ENCODE measurements around the gene PI3. TPM values are rescaled to one million over a fixed set of nuclear protein-coding genes. Genes with fewer than 3 reads are reported as not detected.

Gene PI3
- total and polyA plus RNA-seq, 9 donors, result 0.30 to 0.92 TPM; not detected in 7

DNA sequence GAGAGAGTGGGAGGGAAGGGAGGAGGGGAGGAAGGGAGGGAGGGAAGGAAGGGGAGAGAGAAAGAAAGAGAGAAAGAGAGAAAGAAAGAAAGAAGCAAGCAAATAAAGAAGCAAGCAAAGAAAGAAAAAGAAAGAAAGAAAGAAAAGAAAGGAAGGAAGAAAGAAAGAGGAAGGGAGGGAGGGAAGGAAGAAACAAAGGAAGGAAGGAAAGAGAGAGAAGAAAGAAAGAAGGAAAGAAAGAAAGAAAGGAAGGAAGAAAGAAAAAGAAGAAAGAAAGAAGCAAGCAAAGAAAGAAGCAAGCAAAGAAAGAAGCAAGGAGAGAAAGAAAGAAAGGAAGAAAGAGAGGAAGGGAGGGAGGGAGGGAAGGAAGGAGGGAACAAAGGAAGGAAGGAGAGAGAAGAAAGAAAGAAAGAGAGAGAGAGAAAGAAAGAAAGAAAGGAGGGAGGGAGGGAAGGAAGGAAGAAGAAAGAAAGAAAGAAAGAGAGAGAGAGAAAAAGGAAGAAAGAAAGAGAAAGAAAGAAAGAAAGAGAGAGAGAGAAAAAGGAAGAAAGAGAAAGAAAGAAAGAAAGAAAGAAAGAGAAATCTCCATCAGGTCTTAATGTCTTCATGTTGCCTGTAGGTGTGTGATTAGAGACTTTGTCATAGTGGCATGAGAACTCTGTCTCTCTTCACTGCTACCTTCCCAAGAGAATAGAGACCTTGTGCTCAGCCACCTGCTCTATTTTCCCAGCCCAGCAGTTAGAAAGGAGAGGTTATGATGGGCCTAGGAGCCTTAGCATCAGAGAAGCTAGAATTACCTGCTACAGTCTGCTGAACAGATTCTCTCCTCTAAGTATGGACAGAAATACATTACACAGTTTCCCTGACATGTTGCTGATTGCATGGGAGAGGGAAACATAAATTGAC lies 37.1 kb downstream of the PI3 start:
- H3K4me3 ChIP-seq, result no peak overlapping the region
- H3K36me3 ChIP-seq, result no peaks in the 10 kb centered on the region
- TF ChIP-seq, protein P1, sequence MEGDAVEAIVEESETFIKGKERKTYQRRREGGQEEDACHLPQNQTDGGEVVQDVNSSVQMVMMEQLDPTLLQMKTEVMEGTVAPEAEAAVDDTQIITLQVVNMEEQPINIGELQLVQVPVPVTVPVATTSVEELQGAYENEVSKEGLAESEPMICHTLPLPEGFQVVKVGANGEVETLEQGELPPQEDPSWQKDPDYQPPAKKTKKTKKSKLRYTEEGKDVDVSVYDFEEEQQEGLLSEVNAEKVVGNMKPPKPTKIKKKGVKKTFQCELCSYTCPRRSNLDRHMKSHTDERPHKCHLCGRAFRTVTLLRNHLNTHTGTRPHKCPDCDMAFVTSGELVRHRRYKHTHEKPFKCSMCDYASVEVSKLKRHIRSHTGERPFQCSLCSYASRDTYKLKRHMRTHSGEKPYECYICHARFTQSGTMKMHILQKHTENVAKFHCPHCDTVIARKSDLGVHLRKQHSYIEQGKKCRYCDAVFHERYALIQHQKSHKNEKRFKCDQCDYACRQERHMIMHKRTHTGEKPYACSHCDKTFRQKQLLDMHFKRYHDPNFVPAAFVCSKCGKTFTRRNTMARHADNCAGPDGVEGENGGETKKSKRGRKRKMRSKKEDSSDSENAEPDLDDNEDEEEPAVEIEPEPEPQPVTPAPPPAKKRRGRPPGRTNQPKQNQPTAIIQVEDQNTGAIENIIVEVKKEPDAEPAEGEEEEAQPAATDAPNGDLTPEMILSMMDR (IDR thresholded peaks at IDR 0.05), result no peak
- TF ChIP-seq EP300 (IDR thresholded peaks at IDR 0.05), result no peak
- no peak for TF ChIP-seq POLR2A (IDR thresholded peaks at IDR 0.05)
- no peaks in the 10 kb centered on the region for H3K27me3 ChIP-seq
- H3K9me3 ChIP-seq, result no peaks in the 10 kb centered on the region
- no peak for DNase-seq
- intact Hi-C loops (cut with DNase I), result no loop called here
- H3K4me1 ChIP-seq (ENCODE audit: insufficient read depth), result no peaks in the 10 kb centered on the region
- H3K27ac ChIP-seq, result no peak overlapping the region

GRCh38 chr20:45212836-45213235 lies 38.1 kb downstream of the PI3 start:
- H3K36me3 ChIP-seq, result no peaks in the 10 kb centered on the region
- no peak overlapping the region for H3K4me3 ChIP-seq
- intact Hi-C loops (cut with DNase I), result no loop called here
- no peaks in the 10 kb centered on the region for H3K9me3 ChIP-seq
- H3K27me3 ChIP-seq, result no peaks in the 10 kb centered on the region
- H3K27ac ChIP-seq, result no peak overlapping the region
- WGBS, 3 donors, result 72 to 84% (median 82%) methylated on average over 3 of the region's 3 CpGs
- TF ChIP-seq, protein P1 (IDR thresholded peaks at IDR 0.05), result no peak
- TF ChIP-seq POLR2A (IDR thresholded peaks at IDR 0.05) (no peak), EP300 (IDR thresholded peaks at IDR 0.05) (no peak)
- no peak for DNase-seq
- no peaks in the 10 kb centered on the region for H3K4me1 ChIP-seq (ENCODE audit: insufficient read depth)

DNA sequence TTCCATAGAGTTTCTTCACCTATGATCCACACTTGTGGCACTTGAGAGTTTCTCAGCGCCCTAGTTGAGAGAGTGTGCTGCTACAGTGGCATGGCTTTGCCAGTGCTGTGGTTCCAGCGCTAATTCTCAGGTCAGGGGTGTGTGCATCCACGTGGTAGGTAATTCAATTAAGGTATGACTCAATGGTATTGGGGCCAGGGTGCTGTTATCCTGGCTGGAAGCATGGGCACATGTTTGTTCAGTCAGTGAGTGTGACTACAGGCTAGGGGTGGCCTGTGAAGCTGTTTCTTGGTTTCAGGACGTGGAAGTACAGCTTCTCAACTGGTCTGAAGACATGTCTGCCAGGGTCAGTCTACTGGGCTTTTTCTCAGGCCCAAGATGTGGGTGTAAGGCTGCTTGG lies 43.4 kb downstream of the PI3 start:
- intact Hi-C loops (cut with DNase I), result no loop called here
- Histone ChIP-seq H3K4me3 (no peak overlapping the region), H3K36me3 (no peaks in the 10 kb centered on the region), H3K9me3 (no peaks in the 10 kb centered on the region), H3K27me3 (no peaks in the 10 kb centered on the region), H3K27ac (no peak overlapping the region), H3K4me1 (ENCODE audit: insufficient read depth) (no peaks in the 10 kb centered on the region)
- 62 to 77% (median 63%) methylated on average over 4 of the region's 4 CpGs for whole genome bisulfite sequencing, 3 donors
- TF ChIP-seq, protein P1 (IDR thresholded peaks at IDR 0.05), result no peak
- TF ChIP-seq EP300 (IDR thresholded peaks at IDR 0.05) (no peak), POLR2A (IDR thresholded peaks at IDR 0.05) (no peak)
- no peak for DNase-seq

- DNase-seq, result no peak
- H3K27ac ChIP-seq, result no peak overlapping the region
- intact Hi-C loops (cut with DNase I), result no loop called here
- no peak for TF ChIP-seq EP300 (IDR thresholded peaks at IDR 0.05)
- 83 to 92% (median 90%) methylated on average over 2 of the region's 2 CpGs for WGBS, 3 donors
- H3K9me3 ChIP-seq, result no peaks in the 10 kb centered on the region
- H3K4me1 ChIP-seq (ENCODE audit: insufficient read depth), result no peaks in the 10 kb centered on the region
- H3K27me3 ChIP-seq, result no peaks in the 10 kb centered on the region
- no peak overlapping the region for H3K4me3 ChIP-seq
- H3K36me3 ChIP-seq, result no peaks in the 10 kb centered on the region
These were observed 43.9 kb downstream of the PI3 start for GRCh38 chr20:45218636-45219035.

DNA sequence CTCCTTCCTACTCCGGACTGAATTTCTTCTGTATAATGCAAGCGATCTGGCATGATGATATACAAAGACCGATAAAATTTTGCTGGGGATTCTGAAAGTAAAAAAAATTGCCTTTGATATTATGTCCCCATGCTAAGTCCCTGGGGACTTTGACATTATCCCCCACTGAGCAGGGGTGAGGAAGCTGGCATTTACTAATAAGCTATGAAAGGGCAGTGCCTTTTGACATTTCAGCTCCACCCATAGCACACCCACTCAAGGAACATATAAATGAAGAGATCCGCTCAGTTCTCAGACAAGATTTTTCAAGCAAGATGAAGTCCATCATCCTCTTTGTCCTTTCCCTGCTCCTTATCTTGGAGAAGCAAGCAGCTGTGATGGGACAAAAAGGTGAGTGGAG lies 46.4 kb downstream of the PI3 start, which contains the start of gene SEMG2:
TSS of gene SEMG2 (plus strand) at position 298 of the 400 bp plus-strand sequence. CDS start at position 315, 17 bp downstream.
- no peaks in the 10 kb centered on the region for H3K36me3 ChIP-seq
- WGBS, 3 donors, result 87 to 91% (median 89%) methylated on average over 4 of the region's 4 CpGs
- no peaks in the 10 kb centered on the region for H3K9me3 ChIP-seq
- intact Hi-C loops (cut with DNase I), result no loop called here
- no peaks in the 10 kb centered on the region for H3K27me3 ChIP-seq
- no peak within 1 kb of the TSS for H3K27ac ChIP-seq
- no peak within 1 kb of the TSS for H3K4me3 ChIP-seq
- no peak for DNase-seq
- H3K4me1 ChIP-seq (ENCODE audit: insufficient read depth), result no peaks in the 10 kb centered on the region
- TF ChIP-seq, protein P1 (IDR thresholded peaks at IDR 0.05), result no peak
- TF ChIP-seq POLR2A (IDR thresholded peaks at IDR 0.05), result no peak
- no peak for TF ChIP-seq EP300 (IDR thresholded peaks at IDR 0.05)
